ENCODE results near the gene CHRNA4.

CHRNA4 gene

GRCh38 chr20:63312690-63313348 is 48.3 kb downstream of the CHRNA4 start:
- CTCF ChIA-PET: interaction anchor here (0.7 to 1.8 kb wide), 2 partner anchors 13 to 65 kb away, joined by 3 to 5 read pairs; no protein-coding TSS in a partner anchor
- POLR2A ChIA-PET: no interaction called here
- DNase-seq (ENCODE audit: low read depth, low spot score): no peak
- no peak for TF ChIP-seq CTCF (IDR thresholded peaks at IDR 0.05; ENCODE audit: insufficient read depth, low read length, missing control alignments)
- no peak overlapping the region for H3K4me3 ChIP-seq (ENCODE audit: low read depth, low read length)

GRCh38 chr20:63312273-63312672 is 48.9 kb downstream of the CHRNA4 start:
- CTCF ChIA-PET: no interaction called here
- no peak for TF ChIP-seq CTCF (IDR thresholded peaks at IDR 0.05; ENCODE audit: insufficient read depth, low read length, missing control alignments)
- POLR2A ChIA-PET: no interaction called here
- DNase-seq (ENCODE audit: low read depth, low spot score): no peak
- no peak overlapping the region for H3K4me3 ChIP-seq (ENCODE audit: low read depth, low read length)

- no peak overlapping the region for H3K4me3 ChIP-seq (ENCODE audit: low read depth, low read length)
- CTCF ChIA-PET: interaction anchor here (4.8 kb wide), 1 partner anchor 70 kb away, joined by 79 read pairs; no protein-coding TSS in a partner anchor
Observed at GRCh38 chr20:63311833-63312243, 49.3 kb downstream of the CHRNA4 start.

GRCh38 chr20:63311186-63311832 is 49.8 kb downstream of the CHRNA4 start:
- ChIA-PET CTCF (interaction anchor here (1.3 to 4.8 kb wide), 8 partner anchors 9 to 185 kb away, joined by 5 to 79 read pairs (median 16); no protein-coding TSS in a partner anchor), POLR2A (no interaction called here)
- no peak overlapping the region for H3K4me3 ChIP-seq (ENCODE audit: low read depth, low read length)
- TF ChIP-seq CTCF (IDR thresholded peaks at IDR 0.05; ENCODE audit: insufficient read depth, low read length, missing control alignments): no peak
- no peak for DNase-seq (ENCODE audit: low read depth, low spot score)

More at GRCh38 chr20:63311833-63312243, 49.3 kb downstream of the CHRNA4 start:
- no peak for TF ChIP-seq CTCF (IDR thresholded peaks at IDR 0.05; ENCODE audit: insufficient read depth, low read length, missing control alignments)
- POLR2A ChIA-PET: no interaction called here
- DNase-seq (ENCODE audit: low read depth, low spot score): no peak

- no peak overlapping the region for H3K4me3 ChIP-seq (ENCODE audit: low read depth, low read length)
- CTCF ChIA-PET: interaction anchor here (0.9 to 4.8 kb wide), 21 partner anchors 8 to 211 kb away, joined by 3 to 79 read pairs (median 5); partner anchors contain the start of gene COL20A1
- POLR2A ChIA-PET: no interaction called here
- DNase-seq (ENCODE audit: low read depth, low spot score): no peak
- TF ChIP-seq CTCF (IDR thresholded peaks at IDR 0.05; ENCODE audit: insufficient read depth, low read length, missing control alignments): no peak
Observed at GRCh38 chr20:63310265-63310991, 50.7 kb downstream of the CHRNA4 start.

Data from AG04449 (cell line).